Erythroblast (primary cell): ENCODE measurements around the gene TSC2.

Source experiments
- GATA1 ChIP-seq: IDR thresholded peaks from 2 replicates; pipeline ENCODE4 v1.6.1; 2011; ENCODE audit warnings: low read depth, mild to moderate bottlenecking, control low read depth, low read length, moderate library complexity
- POLR2A ChIP-seq: IDR thresholded peaks from 2 replicates; pipeline ENCODE4 v1.6.1; 2011; ENCODE audit warnings: mild to moderate bottlenecking, low read length

DNA sequence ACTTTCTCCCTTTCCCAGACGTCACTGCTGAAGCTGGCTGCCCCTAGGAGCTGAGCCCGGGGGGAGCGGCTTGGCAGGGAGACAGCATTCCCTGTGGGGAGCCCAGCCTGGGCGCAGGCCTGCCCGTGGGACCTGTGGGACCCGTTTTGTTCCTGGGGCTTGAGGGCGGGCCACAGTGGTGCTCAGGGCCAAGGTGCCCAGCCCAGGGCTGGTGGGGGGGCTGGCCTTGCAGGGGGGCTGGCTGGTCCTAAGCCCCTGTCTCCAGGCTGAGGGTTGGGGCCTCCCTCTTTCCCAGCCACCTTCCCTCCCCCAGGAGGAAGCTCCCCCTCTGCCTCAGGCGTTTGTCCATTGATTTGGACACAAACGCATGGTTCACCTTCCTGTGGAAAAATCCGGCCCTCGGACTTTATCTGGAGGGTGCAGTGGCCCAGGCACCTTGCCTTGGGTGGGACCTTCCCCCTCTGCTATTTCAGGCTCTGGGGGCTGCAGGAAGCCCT is 16.7 kb upstream of the TSC2 start:
- TF ChIP-seq POLR2A: no peak
- no peak for TF ChIP-seq GATA1
